Stimulated activated CD4-positive, alpha-beta T cell treated with anti-CD3 and anti-CD28 coated beads, Interleukin-15, amount 100 ng/mL, for 1 hour (primary cell): ENCODE results near the gene BMX.

ENCODE experiments used
- DNase-seq, 2 donors: peaks; one replicate each; pipeline ENCODE4 v3.0.0-alpha.2; 2020; ENCODE audit warnings: low read depth in 1 of 2, low spot score in 1 of 2

Gene BMX

GRCh38 chrX:15567886-15568616, 67.4 kb downstream of the BMX start:
- DNase-seq, result no peak

GRCh38 chrX:15570145-15570544, 69.5 kb downstream of the BMX start:
- DNase-seq, result no peak

- DNase-seq, result no peak
These were observed 73.4 kb downstream of the BMX start for GRCh38 chrX:15574017-15574416.

- no peak for DNase-seq
These were observed 75.4 kb downstream of the BMX start for GRCh38 chrX:15576019-15576418.

- no peak for DNase-seq
These were observed 79.5 kb downstream of the BMX start for GRCh38 chrX:15579778-15580747.

- no peak for DNase-seq
These were observed 93.8 kb downstream of the BMX start for GRCh38 chrX:15594371-15594770.

- no peak for DNase-seq
These were observed 97.4 kb downstream of the BMX start for GRCh38 chrX:15598026-15598425.

- DNase-seq, result no peak
These were observed 98.9 kb downstream of the BMX start for GRCh38 chrX:15599461-15599860.

GRCh38 chrX:15600049-15600448, 99.4 kb downstream of the BMX start:
- DNase-seq, result no peak

- no peak for DNase-seq
These were observed 100.1 kb downstream of the BMX start, which contains the start of gene ACE2 for GRCh38 chrX:15600745-15601144. ACE2 (minus strand) TSS chrX:15600960; CDS start chrX:15600911, 49 bp downstream.

- no peak for DNase-seq
These were observed 101.3 kb downstream of the BMX start for GRCh38 chrX:15601932-15602331.

- no peak for DNase-seq
These were observed 102.2 kb downstream of the BMX start for GRCh38 chrX:15602761-15603160.

GRCh38 chrX:15605226-15605625, 104.6 kb downstream of the BMX start:
- DNase-seq, result no peak
